Vagina (tissue), 2 donors: ENCODE data around the gene ZSCAN12.

ENCODE experiments used
- POLR2A ChIP-seq, 2 donors: fragments of 450-650 bp; IDR thresholded peaks; one replicate each; pipeline ENCODE4 v1.6.1; 2017; ENCODE audit warnings: antibody characterized with exemption in 2 of 2, mild to moderate bottlenecking in 2 of 2, moderate library complexity in 2 of 2
- TF ChIP-seq, protein P1 (sequence below), 3 experiments: fragments of 450-650 bp in 2 of 3; fragments of 200-600 bp in 1 of 3; sonication (generic) in 1 of 3; IDR thresholded peaks; one replicate each; pipeline ENCODE4 v1.5.1; 2017 to 2019; ENCODE audit warnings: antibody characterized with exemption in 3 of 3, mild to moderate bottlenecking in 2 of 3, moderate library complexity in 2 of 3

DNA sequence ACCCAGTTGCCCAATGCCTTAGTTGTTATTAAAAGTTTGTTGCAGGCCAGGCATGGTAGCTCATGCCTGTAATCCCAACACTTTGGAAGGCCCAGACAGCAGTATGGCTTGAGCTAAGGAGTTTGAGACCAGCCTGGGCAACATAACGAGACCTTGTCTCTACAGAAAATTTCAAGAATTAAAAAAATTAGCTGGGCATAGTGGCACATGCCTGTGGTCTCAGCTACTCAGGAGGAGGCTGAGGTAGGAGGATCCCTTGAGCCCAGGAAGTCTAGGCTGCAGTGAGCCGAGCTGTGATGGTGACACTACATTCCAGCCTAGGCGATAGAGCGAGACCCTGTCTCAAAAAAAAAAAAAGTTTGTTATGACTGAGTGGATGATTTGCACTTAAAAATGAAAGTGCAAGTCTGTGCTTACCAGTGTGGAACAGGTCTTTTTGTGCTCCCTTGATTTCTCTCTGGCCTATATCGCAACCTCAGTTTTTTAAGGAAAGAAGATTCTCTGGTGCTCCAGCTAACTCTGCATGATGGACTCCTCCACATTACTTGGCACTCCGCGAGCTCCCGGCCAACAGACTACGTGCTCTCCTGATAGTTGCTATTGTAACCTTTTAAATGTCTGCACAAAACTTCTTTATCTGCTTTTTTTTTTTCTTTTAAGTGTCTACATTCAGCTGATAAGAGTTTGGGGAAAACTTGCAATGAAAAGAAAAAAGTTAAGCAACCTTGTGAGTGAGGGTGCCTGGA lies 27.7 kb downstream of the ZSCAN12 start:
- TF ChIP-seq, protein P1, sequence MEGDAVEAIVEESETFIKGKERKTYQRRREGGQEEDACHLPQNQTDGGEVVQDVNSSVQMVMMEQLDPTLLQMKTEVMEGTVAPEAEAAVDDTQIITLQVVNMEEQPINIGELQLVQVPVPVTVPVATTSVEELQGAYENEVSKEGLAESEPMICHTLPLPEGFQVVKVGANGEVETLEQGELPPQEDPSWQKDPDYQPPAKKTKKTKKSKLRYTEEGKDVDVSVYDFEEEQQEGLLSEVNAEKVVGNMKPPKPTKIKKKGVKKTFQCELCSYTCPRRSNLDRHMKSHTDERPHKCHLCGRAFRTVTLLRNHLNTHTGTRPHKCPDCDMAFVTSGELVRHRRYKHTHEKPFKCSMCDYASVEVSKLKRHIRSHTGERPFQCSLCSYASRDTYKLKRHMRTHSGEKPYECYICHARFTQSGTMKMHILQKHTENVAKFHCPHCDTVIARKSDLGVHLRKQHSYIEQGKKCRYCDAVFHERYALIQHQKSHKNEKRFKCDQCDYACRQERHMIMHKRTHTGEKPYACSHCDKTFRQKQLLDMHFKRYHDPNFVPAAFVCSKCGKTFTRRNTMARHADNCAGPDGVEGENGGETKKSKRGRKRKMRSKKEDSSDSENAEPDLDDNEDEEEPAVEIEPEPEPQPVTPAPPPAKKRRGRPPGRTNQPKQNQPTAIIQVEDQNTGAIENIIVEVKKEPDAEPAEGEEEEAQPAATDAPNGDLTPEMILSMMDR (IDR thresholded peaks at IDR 0.05) = no peak
- no peak for TF ChIP-seq POLR2A (IDR thresholded peaks at IDR 0.05)
